CD4-positive, alpha-beta T cell treated with Interleukin-17A for 4 hours (primary cell): ENCODE measurements around the gene KIF5C.

Experiments
- DNase-seq: peaks from one replicate; pipeline ENCODE4 v3.0.0-alpha.2; 2020; ENCODE audit warnings: mixed read lengths

Gene KIF5C

DNA sequence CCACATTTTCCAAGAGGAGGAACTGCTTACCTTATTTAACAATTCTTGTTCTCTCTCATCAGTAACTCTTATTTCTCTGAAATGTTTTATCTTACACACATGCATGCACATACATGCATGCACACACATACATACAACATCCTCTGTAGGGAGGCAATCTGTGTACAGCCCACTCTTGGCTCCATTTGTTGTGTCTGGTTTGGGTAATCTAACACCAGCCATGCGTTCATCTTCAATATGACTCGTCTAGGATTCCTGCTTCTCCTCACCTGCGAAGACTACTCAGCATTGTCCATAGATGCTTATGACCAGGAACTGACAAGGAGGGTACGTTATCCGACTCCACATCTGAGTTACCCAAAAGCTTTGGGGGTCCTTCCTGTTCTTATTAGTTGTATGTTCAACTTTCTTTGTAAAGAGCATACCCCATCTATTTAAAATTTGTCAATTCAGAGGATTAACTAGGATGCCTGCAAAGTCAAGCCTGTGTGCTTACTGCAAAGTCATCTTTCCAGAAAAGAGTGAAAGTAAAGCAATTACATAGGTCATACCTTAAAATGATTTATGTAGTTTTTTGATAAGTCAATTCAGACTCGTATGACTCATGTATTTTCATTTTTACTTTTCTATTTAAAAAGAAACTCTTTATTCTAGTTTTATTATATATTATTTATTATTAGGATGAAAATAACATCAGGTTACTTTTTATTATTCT is 181.7 kb downstream of the KIF5C start:
- no peak for DNase-seq

GRCh38 chr2:149057401-149057800 is 182.4 kb downstream of the KIF5C start:
- no peak for DNase-seq

DNA sequence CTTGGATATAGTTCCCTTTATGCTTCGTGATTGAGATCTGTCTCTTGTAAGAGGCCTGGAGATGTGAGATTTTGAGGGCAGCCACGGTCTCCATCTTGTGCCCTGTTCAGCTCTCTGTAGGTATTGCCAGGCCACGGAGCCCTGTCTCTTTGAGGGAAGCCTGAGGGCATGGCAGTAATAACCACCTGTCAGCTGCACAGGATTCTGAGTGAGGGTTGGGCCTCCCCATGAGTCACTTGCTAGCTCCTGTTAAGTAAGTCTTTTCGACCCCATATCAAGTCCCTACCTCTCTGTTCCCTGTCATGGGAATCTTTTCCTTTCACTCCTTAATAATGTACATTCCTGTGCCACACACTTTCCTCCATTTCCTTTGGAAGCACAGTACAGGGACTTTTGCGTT is 183.9 kb downstream of the KIF5C start:
- no peak for DNase-seq

DNA sequence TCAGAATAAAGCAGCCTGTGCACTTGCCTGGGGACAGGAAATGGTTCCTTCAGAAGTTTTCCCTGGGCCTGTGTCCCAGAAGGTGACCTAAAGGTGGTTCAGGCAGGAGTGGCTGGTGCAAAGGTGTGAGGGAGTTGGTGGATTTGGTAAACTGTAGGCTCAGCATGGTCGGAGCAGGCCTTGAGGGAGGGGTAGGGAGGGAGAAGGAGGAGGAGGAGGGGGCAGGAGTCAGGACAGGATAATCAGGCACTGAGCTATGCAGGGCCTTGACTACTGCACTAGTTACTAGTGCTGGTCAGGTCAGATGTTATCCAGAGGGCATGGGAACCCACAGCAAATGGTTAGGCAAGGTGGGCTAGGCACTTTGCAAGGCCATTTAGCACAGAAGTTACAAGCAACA is 184.8 kb downstream of the KIF5C start:
- no peak for DNase-seq

DNA sequence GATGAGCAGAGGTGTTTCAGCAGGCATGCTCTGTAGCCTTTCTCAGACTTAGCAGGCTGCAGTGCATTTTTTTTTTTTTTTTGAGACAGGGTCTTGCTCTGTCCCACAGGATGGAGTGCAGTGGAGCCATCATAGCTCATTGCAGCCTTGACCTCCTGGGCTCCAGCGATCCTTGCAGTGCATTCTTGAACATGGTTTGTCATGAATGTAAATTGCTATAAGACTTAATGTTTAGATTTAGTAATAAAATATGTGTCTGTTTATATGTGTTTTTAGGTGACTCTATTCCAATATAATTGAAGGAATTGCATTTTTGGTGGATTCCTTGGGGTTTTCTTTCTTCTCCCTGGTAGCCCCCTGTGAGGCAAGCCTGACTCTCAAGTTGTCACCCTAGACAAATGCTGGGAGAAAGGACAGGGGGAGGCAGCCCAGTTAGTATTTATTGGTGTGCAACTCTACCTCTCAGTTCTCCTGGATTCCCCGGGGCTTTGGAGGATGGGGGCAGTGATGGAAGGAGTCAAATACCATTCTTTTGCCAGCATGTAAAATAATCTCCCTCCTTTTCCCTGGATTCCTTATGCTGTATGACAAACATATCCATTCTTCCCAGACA is 186.2 kb downstream of the KIF5C start:
- no peak for DNase-seq

DNA sequence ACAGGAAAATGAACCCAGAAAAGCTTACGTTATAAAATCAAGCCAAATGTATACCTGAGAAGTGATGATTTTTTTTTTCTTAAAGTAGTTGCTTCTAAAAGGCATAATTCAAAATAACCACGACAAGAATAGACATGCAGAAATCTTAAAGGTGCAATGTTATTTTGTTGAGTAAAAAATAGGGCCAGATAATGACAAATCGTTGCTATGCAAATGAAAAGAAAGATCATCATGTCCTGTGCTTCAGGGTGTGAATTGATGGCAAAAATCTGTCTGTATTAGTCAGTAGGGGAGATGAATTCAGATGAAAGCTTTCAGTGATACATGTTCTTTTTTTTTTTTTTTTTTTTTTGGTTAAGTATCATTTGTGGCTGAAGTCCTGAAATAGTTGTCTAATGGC is 187.5 kb downstream of the KIF5C start:
- DNase-seq: no peak

- no peak for DNase-seq
Measured at GRCh38 chr2:149063177-149063576, 188.2 kb downstream of the KIF5C start.

- DNase-seq: no peak
Measured at GRCh38 chr2:149064365-149064841, 189.4 kb downstream of the KIF5C start.

GRCh38 chr2:149064856-149065630 is 190.0 kb downstream of the KIF5C start:
- no peak for DNase-seq

- no peak for DNase-seq
Measured at GRCh38 chr2:149068225-149068995, 193.4 kb downstream of the KIF5C start.

- peak; percentile 12 for DNase-seq
Measured at GRCh38 chr2:149068996-149069888, 194.2 kb downstream of the KIF5C start.

GRCh38 chr2:149070681-149071320 is 195.8 kb downstream of the KIF5C start:
- no peak for DNase-seq

GRCh38 chr2:149075105-149075504 is 200.1 kb downstream of the KIF5C start:
- no peak for DNase-seq

- no peak for DNase-seq
Measured at GRCh38 chr2:149075853-149076252, 200.8 kb downstream of the KIF5C start.
